Fibroblast of peridontal ligament (primary cell): Measurements from ENCODE around the gene PCED1B.
A peak's percentile ranks its signal among the peaks of the same experiment; 100 is the strongest.
"Not testable (repeated sequence)": the region's sequence is repeated elsewhere in the genome, so short reads cannot be mapped to it uniquely, and the experiment has no call there.

Experiments
- DNase-seq: peaks from one replicate; pipeline ENCODE4 v3.0.0-alpha.2; 2010; ENCODE audit errors: extremely low read depth

The PCED1B gene

GRCh38 chr12:47272412-47273190 lies 193.2 kb downstream of the PCED1B start:
- DNase-seq = no peak

- no peak for DNase-seq
Observed at GRCh38 chr12:47273191-47273626, 193.8 kb downstream of the PCED1B start.

- DNase-seq = no peak
Observed at GRCh38 chr12:47274760-47275159, 195.3 kb downstream of the PCED1B start.

GRCh38 chr12:47276253-47276620 lies 196.8 kb downstream of the PCED1B start:
- DNase-seq = no peak

GRCh38 chr12:47276621-47277309 lies 197.3 kb downstream of the PCED1B start:
- peak; percentile 59 for DNase-seq

- DNase-seq = peak; percentile 88
Observed at GRCh38 chr12:47277972-47278448, 198.6 kb downstream of the PCED1B start.

- DNase-seq = not testable (repeated sequence)
Observed at GRCh38 chr12:47279758-47280157, 200.3 kb downstream of the PCED1B start.

- DNase-seq = no peak
Observed at GRCh38 chr12:47280543-47281300, 201.3 kb downstream of the PCED1B start.

- peak; percentile 36 for DNase-seq
Observed at GRCh38 chr12:47281667-47282171, 202.3 kb downstream of the PCED1B start.

- peak; percentile 88 for DNase-seq
Observed at GRCh38 chr12:47282206-47282605, 202.8 kb downstream of the PCED1B start.
